ENCODE measurements around the gene PSME3IP1.

The PSME3IP1 gene

DNA sequence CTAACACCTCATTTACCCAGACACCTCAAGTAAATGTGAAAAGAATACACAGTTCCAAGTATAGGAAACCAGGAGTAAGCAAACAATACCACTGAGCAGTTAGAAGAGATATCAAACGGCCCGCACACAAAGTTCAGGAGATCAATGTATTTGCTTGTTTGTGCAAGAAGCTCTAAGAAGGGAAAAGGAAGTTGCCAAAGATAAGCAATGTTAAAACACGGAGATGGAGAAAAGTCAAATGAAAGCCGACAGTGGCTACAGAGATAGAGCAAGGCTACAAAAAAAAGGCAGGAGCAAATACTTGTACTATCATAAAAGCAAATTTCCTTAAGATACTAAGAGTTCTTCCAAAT lies 29.5 kb downstream of the PSME3IP1 start:
- TF ChIP-seq, protein P1, sequence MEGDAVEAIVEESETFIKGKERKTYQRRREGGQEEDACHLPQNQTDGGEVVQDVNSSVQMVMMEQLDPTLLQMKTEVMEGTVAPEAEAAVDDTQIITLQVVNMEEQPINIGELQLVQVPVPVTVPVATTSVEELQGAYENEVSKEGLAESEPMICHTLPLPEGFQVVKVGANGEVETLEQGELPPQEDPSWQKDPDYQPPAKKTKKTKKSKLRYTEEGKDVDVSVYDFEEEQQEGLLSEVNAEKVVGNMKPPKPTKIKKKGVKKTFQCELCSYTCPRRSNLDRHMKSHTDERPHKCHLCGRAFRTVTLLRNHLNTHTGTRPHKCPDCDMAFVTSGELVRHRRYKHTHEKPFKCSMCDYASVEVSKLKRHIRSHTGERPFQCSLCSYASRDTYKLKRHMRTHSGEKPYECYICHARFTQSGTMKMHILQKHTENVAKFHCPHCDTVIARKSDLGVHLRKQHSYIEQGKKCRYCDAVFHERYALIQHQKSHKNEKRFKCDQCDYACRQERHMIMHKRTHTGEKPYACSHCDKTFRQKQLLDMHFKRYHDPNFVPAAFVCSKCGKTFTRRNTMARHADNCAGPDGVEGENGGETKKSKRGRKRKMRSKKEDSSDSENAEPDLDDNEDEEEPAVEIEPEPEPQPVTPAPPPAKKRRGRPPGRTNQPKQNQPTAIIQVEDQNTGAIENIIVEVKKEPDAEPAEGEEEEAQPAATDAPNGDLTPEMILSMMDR (IDR thresholded peaks at IDR 0.05; ENCODE audit: borderline replicate concordance, insufficient read depth, low read depth, low read length), result no peak
- no peak overlapping the region for H3K4me3 ChIP-seq (ENCODE audit: low read depth, low read length)

DNA sequence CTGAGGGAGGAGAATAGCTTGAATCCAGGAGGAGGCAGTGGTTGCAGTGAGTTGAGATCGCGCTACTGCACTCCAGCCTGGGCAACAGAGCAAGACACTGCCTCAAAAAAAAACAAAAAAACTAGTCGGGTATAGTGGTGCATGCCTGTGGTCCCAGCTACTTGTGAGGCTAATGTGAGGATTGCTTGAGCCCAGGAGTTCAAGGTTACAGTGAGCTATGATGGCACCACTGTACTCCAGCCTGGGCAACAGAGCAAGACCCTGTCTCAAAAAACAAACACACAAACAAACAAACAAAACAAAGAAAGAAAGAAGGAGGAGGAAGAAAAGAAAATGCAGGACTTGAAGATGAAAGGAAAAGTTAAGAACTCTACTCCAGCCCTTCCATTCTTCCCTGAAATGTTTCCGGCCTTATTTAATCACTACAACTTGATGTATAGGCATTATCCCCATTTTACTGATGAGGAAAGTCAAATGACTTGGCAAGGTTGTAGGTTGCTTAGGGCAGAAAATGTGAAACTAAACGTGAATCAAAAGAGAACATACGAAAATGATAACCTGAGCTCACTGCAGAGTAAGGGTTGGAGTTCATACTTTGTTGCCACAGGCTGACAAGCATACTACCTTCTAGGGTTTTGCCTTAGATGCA lies 30.0 kb downstream of the PSME3IP1 start:
- H3K4me3 ChIP-seq (ENCODE audit: low read depth, low read length), result no peak overlapping the region
- TF ChIP-seq, protein P1 (IDR thresholded peaks at IDR 0.05; ENCODE audit: borderline replicate concordance, insufficient read depth, low read depth, low read length), result no peak

DNA sequence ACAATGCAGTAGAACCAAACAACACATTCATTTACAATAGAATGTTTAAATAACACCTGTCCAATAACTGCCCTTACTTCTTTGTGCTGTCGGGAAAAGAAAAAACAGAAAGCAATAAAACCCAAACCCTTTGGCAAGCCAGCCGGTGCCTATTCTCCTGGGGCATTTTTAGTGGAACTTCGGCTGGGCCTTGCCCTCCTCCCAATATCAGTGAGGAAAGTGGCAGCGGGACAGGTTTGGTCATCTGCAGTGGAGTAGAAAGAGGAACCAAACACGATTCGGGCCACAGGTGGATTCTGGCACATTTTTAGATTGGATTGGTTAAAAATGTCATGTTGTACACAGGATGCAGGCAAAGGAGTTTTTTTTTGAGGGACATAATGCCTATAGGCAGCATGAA lies 32.0 kb downstream of the PSME3IP1 start:
- no peak overlapping the region for H3K4me3 ChIP-seq (ENCODE audit: low read depth, low read length)
- TF ChIP-seq, protein P1 (IDR thresholded peaks at IDR 0.05; ENCODE audit: borderline replicate concordance, insufficient read depth, low read depth, low read length), result no peak

DNA sequence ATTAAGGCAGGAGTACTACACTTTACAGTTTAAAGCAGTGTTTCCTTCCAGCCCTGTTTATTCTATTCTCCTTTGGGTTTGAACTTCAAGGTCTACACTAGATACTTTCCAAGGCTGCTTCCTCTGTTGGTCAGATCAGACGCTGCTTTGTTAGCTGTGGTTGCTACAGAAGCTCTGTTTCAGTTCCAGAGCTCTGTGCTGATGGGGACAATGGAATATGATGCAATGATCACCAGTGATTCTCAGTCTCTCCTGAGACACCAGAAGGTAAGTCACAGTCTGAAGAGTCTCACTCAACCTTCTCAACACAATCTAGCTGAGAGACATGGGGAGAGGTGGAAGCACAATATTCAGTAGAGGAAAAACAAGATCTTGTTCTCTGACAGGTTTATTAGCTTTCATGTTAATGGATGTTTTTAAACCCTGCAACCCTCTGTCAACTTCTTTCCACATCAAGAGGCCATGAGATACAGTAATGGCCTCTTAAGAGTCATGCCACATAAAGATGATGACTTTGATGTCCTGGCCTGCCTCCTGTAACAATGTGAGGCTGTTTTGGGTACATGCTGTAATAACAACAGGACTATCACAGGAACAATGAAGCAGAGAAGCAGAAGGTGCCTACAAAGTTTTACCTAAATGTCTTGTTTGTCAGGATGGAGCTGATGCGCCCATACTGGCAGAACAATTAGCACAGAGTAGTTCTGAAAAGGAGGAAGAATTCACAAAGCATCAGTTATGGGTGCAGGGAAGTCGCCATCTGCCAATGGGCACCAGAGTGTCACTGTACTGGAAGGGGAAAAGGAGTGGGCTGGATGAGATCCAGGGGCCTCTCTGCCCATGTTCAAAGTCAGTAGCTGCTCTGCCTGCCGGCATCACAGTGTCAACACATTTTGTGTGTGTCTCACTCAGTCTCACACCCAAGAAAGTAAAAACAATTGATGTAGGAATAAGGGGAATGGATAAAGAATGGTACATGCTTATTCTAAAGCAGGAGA lies 33.4 kb downstream of the PSME3IP1 start:
- TF ChIP-seq, protein P1 (IDR thresholded peaks at IDR 0.05; ENCODE audit: borderline replicate concordance, insufficient read depth, low read depth, low read length), result no peak
- H3K4me3 ChIP-seq (ENCODE audit: low read depth, low read length), result no peak overlapping the region

DNA sequence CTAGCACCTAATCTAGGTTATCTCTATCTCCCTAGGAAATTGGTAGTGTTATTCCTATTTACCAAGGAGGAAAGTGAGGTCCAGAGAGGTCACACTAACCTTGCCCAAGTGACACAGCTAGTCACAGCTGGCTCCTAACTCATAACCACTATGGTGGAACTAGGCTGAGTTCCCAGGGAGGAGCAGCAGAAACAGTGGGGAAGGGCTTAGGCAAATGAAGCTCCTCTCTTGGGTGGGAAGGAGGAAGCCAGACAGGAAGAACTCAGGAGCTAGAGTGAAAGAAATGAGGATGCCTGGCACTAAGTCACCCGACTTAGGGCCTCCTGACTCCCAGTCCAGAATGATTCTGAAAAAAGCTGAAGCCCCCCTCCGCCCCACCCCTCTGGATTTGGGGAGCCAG lies 34.5 kb downstream of the PSME3IP1 start:
- TF ChIP-seq, protein P1 (IDR thresholded peaks at IDR 0.05; ENCODE audit: borderline replicate concordance, insufficient read depth, low read depth, low read length), result no peak
- no peak overlapping the region for H3K4me3 ChIP-seq (ENCODE audit: low read depth, low read length)

DNA sequence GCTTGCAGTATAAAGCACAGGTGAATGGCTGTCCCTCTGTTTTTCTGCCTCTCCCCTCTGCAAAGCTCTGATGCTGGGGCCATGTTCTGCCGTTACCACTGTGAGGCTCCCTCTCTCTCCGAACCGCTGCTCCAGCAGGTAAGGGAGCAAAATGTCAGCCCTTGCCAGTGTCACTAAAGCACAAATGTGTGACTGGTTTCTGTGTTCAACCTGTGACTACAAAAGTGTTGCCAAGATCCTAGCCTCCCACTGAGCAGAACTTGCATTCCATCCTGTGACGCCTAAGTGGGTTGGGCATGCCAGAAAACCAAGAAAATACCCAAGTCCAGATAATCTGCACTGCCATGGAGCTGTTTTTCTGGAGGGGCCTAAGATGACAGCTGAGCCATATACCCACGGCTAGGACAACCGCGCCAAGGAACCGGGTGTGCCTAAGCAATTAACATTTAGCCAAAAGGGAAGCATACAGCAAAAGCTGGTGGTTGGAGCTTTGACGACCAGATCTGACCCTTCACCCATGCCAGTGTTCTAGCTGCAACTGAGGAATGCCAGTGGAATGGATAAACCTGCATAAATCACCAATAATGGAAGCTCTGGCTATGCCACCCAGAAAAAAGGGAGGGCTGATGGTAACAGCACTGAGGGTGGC lies 35.0 kb downstream of the PSME3IP1 start:
- TF ChIP-seq, protein P1 (IDR thresholded peaks at IDR 0.05; ENCODE audit: borderline replicate concordance, insufficient read depth, low read depth, low read length), result no peak
- H3K4me3 ChIP-seq (ENCODE audit: low read depth, low read length), result no peak overlapping the region

Measured in GM12875 (cell line).